WTC11 (cell line): ENCODE measurements around the gene FGA. TPM values are rescaled to one million over a fixed set of nuclear protein-coding genes. Genes with fewer than 3 reads are reported as not detected.

Experiments used
- ATAC-seq: fragments of 200-7000 bp; cut with Tn5 transposase; 2 replicates; pipeline ENCODE4 v1.10.0; 2021; ENCODE audit warnings: mild to moderate bottlenecking, moderate library complexity
- CTCF ChIA-PET: fragments of 300-600 bp; sonication (Branson Sonifier 250); formaldehyde crosslinking; loops from one replicate; lab custom pipeline; 2021; ENCODE audit warnings: antibody characterized with exemption; lab: Charles Lee
- POLR2A ChIA-PET: fragments of 350-600 bp; sonication (Branson Sonifier 250); formaldehyde crosslinking; loops from one replicate; lab custom pipeline; 2021; ENCODE audit warnings: antibody characterized with exemption; lab: Charles Lee
- DNase-seq: peaks from one replicate; pipeline ENCODE4 v3.0.0; 2021; ENCODE audit warnings: low spot score
- H3K27ac Mint-ChIP-seq: 2 replicates; pipeline ENCODE4 v1.8.0; 2021; ENCODE audit warnings: mixed read lengths
- H3K27me3 Mint-ChIP-seq: 2 replicates; pipeline ENCODE4 v1.8.0; 2021; ENCODE audit warnings: low read depth, mild to moderate bottlenecking, moderate library complexity, mixed read lengths
- H3K36me3 Mint-ChIP-seq: 2 replicates; pipeline ENCODE4 v1.8.0; 2021; ENCODE audit warnings: mixed read lengths
- H3K4me1 Mint-ChIP-seq: 2 replicates; pipeline ENCODE4 v1.8.0; 2022; ENCODE audit warnings: mixed read lengths
- H3K4me3 Mint-ChIP-seq: 2 replicates; pipeline ENCODE4 v1.8.0; 2021; ENCODE audit warnings: mild to moderate bottlenecking, moderate library complexity, mixed read lengths
- H3K9me3 Mint-ChIP-seq: 2 replicates; pipeline ENCODE4 v1.8.0; 2021; ENCODE audit warnings: mixed read lengths
- CREM ChIP-seq: sonication (generic); formaldehyde crosslinking; IDR thresholded peaks from 2 replicates; pipeline ENCODE4 v1.8.1; 2022; ENCODE audit warnings: mild to moderate bottlenecking, missing genetic modification reagents, moderate library complexity
- FOXJ3 ChIP-seq: sonication (generic); formaldehyde crosslinking; IDR thresholded peaks from 2 replicates; pipeline ENCODE4 v1.9.0; 2021; ENCODE audit warnings: missing genetic modification reagents, mild to moderate bottlenecking, borderline replicate concordance
- GABPB1 ChIP-seq: sonication (generic); formaldehyde crosslinking; IDR thresholded peaks from 2 replicates; pipeline ENCODE4 v1.8.1; 2023; ENCODE audit warnings: mild to moderate bottlenecking, missing genetic modification reagents
- JAZF1 ChIP-seq: fragments of 250-450 bp; sonication (Bioruptor Pico); IDR thresholded peaks from 2 replicates; pipeline ENCODE4 v1.9.0; 2021; ENCODE audit warnings: moderate library complexity, mild to moderate bottlenecking, inconsistent platforms
- NFYB ChIP-seq: sonication (generic); formaldehyde crosslinking; conservative IDR thresholded peaks from 2 replicates; pipeline ENCODE4 v1.8.0; 2022; ENCODE audit warnings: low read depth, missing genetic modification reagents
- TEAD1 ChIP-seq: sonication (generic); formaldehyde crosslinking; IDR thresholded peaks from 2 replicates; pipeline ENCODE4 v1.8.0; 2022; ENCODE audit warnings: mild to moderate bottlenecking, missing genetic modification reagents
- ZNF219 ChIP-seq: sonication (generic); formaldehyde crosslinking; IDR thresholded peaks from 2 replicates; pipeline ENCODE4 v1.8.0; 2023; ENCODE audit warnings: missing genetic modification reagents, mild to moderate bottlenecking, borderline replicate concordance
- ZNF263 ChIP-seq: sonication (generic); formaldehyde crosslinking; IDR thresholded peaks from 2 replicates; pipeline ENCODE4 v1.8.1; 2022; ENCODE audit warnings: low read depth, mild to moderate bottlenecking, moderate library complexity, missing genetic modification reagents
- ZNF416 ChIP-seq: fragments of 250-450 bp; sonication (Bioruptor Pico); IDR thresholded peaks from 2 replicates; pipeline ENCODE4 v1.9.0; 2021; ENCODE audit warnings: mild to moderate bottlenecking, inconsistent platforms
- ZNF671 ChIP-seq: fragments of 250-450 bp; sonication (Bioruptor Pico); IDR thresholded peaks from 2 replicates; pipeline ENCODE4 v1.8.0; 2021; ENCODE audit warnings: mild to moderate bottlenecking
- total RNA-seq: library from RNA; stranded (reverse); gene quantifications from 3 replicates; pipeline ENCODE4 v1.2.3, GENCODE V29; 2021
- TF ChIP-seq, protein P1 (sequence below): sonication (generic); formaldehyde crosslinking; IDR thresholded peaks from 2 replicates; pipeline ENCODE4 v1.8.1; 2023; ENCODE audit warnings: mild to moderate bottlenecking, missing genetic modification reagents
- TF ChIP-seq, protein P2 (sequence below): sonication (generic); formaldehyde crosslinking; IDR thresholded peaks from 2 replicates; pipeline ENCODE4 v1.8.0; 2023; ENCODE audit warnings: missing genetic modification reagents, mild to moderate bottlenecking, borderline replicate concordance
- TF ChIP-seq, protein P3 (sequence below): fragments of 250-450 bp; sonication (Bioruptor Pico); IDR thresholded peaks from 2 replicates; pipeline ENCODE4 v1.9.0; 2021; ENCODE audit warnings: mild to moderate bottlenecking
- TF ChIP-seq, protein P4 (sequence below): sonication (generic); formaldehyde crosslinking; conservative IDR thresholded peaks from 2 replicates; pipeline ENCODE4 v1.8.1; 2023; ENCODE audit warnings: mild to moderate bottlenecking, low read depth, missing genetic modification reagents, moderate library complexity

Gene FGA
- total RNA-seq, 1 experiment from 2014 or later, result 3.2 TPM

DNA sequence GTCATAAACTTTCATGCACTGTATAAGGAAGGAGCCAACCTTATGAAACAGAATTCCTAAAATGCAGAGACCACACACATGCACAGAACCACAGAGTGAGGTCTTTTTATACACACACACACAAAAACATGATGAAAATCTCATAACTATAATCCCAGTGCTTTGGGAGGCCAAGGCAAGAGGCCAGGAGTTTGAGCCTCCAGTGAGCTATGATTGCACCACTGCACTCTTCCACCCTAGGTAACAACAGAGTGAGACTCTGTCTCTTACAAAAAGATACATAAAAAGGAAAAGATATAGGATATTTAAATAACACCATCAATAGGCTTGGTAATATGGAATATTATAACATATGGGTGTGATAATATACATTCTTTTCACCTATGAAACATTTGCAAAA lies 10.6 kb downstream of the FGA start:
- Mint-ChIP-seq H3K27ac (no peak overlapping the region), H3K36me3 (no peaks in the 10 kb centered on the region), H3K4me1 (no peaks in the 10 kb centered on the region), H3K27me3 (no peaks in the 10 kb centered on the region), H3K9me3 (no peaks in the 10 kb centered on the region), H3K4me3 (no peak overlapping the region)
- no peak for ATAC-seq
- no peak for TF ChIP-seq NFYB
- TF ChIP-seq, protein P1, sequence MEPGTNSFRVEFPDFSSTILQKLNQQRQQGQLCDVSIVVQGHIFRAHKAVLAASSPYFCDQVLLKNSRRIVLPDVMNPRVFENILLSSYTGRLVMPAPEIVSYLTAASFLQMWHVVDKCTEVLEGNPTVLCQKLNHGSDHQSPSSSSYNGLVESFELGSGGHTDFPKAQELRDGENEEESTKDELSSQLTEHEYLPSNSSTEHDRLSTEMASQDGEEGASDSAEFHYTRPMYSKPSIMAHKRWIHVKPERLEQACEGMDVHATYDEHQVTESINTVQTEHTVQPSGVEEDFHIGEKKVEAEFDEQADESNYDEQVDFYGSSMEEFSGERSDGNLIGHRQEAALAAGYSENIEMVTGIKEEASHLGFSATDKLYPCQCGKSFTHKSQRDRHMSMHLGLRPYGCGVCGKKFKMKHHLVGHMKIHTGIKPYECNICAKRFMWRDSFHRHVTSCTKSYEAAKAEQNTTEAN (CRISPR knock-in tag), result no peak
- TF ChIP-seq JAZF1, result no peak
- TF ChIP-seq ZNF219 (CRISPR knock-in tag), result no peak
- ChIA-PET POLR2A (no interaction called here), CTCF (no interaction called here)
- no peak for DNase-seq

DNA sequence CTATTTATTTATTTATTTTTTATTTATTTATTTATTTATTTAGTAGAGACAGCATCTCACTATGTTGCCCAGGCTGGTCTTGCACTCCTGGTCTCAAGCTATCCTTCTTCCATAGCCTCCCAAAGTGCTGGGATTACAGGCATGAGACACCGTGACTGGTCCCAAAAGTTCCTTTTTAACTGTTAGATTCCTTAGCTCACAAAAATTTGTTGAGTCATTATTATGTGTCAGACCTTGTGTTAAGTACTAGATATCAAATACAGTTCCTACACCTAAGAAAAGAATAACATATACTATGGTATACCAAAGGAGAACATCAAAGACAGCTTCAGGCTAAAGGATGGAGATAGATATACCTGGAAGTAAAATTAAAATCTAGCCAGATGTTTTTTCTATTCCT lies 11.6 kb downstream of the FGA start:
- no peaks in the 10 kb centered on the region for H3K27me3 Mint-ChIP-seq
- ATAC-seq (no peak), DNase-seq (no peak)
- no peaks in the 10 kb centered on the region for H3K4me1 Mint-ChIP-seq
- H3K9me3 Mint-ChIP-seq, result no peaks in the 10 kb centered on the region
- TF ChIP-seq ZNF671 (CRISPR knock-in tag) (no peak), CREM (CRISPR knock-in tag) (no peak), TEAD1 (CRISPR knock-in tag) (no peak), ZNF263 (CRISPR knock-in tag) (no peak), FOXJ3 (no peak)
- TF ChIP-seq, protein P2, sequence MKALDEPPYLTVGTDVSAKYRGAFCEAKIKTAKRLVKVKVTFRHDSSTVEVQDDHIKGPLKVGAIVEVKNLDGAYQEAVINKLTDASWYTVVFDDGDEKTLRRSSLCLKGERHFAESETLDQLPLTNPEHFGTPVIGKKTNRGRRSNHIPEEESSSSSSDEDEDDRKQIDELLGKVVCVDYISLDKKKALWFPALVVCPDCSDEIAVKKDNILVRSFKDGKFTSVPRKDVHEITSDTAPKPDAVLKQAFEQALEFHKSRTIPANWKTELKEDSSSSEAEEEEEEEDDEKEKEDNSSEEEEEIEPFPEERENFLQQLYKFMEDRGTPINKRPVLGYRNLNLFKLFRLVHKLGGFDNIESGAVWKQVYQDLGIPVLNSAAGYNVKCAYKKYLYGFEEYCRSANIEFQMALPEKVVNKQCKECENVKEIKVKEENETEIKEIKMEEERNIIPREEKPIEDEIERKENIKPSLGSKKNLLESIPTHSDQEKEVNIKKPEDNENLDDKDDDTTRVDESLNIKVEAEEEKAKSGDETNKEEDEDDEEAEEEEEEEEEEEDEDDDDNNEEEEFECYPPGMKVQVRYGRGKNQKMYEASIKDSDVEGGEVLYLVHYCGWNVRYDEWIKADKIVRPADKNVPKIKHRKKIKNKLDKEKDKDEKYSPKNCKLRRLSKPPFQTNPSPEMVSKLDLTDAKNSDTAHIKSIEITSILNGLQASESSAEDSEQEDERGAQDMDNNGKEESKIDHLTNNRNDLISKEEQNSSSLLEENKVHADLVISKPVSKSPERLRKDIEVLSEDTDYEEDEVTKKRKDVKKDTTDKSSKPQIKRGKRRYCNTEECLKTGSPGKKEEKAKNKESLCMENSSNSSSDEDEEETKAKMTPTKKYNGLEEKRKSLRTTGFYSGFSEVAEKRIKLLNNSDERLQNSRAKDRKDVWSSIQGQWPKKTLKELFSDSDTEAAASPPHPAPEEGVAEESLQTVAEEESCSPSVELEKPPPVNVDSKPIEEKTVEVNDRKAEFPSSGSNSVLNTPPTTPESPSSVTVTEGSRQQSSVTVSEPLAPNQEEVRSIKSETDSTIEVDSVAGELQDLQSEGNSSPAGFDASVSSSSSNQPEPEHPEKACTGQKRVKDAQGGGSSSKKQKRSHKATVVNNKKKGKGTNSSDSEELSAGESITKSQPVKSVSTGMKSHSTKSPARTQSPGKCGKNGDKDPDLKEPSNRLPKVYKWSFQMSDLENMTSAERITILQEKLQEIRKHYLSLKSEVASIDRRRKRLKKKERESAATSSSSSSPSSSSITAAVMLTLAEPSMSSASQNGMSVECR (CRISPR knock-in tag), result no peak
- TF ChIP-seq, all 79 proteins: peak for 0
- H3K4me3 Mint-ChIP-seq, result no peak overlapping the region
- POLR2A ChIA-PET, result no interaction called here
- no peaks in the 10 kb centered on the region for H3K36me3 Mint-ChIP-seq
- CTCF ChIA-PET, result no interaction called here
- H3K27ac Mint-ChIP-seq, result no peak overlapping the region

DNA sequence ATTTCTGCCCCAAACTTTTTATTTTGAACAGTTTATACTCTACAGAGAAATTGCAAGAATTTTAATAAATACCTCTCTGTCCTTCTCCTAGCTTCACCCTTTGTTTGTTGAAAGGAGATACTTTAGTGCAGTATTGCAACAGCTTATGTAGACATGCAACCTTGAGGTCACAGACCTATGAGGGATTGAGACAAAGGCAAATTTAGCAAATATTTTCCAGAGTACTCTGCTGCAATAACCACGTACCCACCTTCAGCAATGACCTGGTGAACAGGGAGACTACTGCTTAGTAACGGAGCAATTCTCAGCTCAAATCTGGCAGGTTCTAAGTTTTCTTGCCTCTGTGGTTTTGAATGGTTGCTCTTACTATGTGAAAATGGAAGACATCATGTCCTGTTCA lies 13.2 kb downstream of the FGA start:
- CTCF ChIA-PET, result interaction anchor here (1.1 to 1.3 kb wide), 2 partner anchors 41 to 49 kb away, joined by 4 to 6 read pairs; no protein-coding TSS in a partner anchor
- TF ChIP-seq ZNF416 (no peak), GABPB1 (CRISPR knock-in tag) (peak; percentile 94)
- no peaks in the 10 kb centered on the region for H3K36me3 Mint-ChIP-seq
- no peak for DNase-seq
- no peaks in the 10 kb centered on the region for H3K9me3 Mint-ChIP-seq
- no peak for ATAC-seq
- H3K27me3 Mint-ChIP-seq, result no peaks in the 10 kb centered on the region
- POLR2A ChIA-PET, result no interaction called here
- H3K4me3 Mint-ChIP-seq, result no peak overlapping the region
- H3K27ac Mint-ChIP-seq, result no peak overlapping the region
- H3K4me1 Mint-ChIP-seq, result no peaks in the 10 kb centered on the region

DNA sequence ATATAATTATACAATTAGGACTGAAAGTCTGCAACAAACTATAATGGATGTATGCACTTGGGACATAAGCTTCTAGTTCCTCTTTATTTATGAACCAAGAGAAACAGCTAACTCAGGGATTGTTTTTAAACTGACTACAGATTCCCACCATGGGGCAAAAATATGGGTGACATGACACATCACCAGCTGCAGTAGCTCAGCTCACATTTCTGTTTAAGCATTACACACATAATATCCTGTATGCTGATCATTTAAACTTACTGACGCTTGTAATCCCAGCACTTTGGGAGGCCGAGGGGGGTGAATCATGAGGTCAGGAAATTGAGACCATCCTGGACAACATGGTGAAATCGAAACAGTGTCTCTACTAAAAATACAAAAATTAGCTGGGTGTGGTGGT lies 16.2 kb downstream of the FGA start:
- ATAC-seq (no peak), DNase-seq (no peak)
- ChIA-PET POLR2A (no interaction called here), CTCF (no interaction called here)
- Mint-ChIP-seq H3K27ac (no peak overlapping the region), H3K4me3 (no peak overlapping the region), H3K27me3 (no peaks in the 10 kb centered on the region), H3K36me3 (no peaks in the 10 kb centered on the region), H3K9me3 (no peaks in the 10 kb centered on the region), H3K4me1 (no peaks in the 10 kb centered on the region)
- TF ChIP-seq, protein P3, sequence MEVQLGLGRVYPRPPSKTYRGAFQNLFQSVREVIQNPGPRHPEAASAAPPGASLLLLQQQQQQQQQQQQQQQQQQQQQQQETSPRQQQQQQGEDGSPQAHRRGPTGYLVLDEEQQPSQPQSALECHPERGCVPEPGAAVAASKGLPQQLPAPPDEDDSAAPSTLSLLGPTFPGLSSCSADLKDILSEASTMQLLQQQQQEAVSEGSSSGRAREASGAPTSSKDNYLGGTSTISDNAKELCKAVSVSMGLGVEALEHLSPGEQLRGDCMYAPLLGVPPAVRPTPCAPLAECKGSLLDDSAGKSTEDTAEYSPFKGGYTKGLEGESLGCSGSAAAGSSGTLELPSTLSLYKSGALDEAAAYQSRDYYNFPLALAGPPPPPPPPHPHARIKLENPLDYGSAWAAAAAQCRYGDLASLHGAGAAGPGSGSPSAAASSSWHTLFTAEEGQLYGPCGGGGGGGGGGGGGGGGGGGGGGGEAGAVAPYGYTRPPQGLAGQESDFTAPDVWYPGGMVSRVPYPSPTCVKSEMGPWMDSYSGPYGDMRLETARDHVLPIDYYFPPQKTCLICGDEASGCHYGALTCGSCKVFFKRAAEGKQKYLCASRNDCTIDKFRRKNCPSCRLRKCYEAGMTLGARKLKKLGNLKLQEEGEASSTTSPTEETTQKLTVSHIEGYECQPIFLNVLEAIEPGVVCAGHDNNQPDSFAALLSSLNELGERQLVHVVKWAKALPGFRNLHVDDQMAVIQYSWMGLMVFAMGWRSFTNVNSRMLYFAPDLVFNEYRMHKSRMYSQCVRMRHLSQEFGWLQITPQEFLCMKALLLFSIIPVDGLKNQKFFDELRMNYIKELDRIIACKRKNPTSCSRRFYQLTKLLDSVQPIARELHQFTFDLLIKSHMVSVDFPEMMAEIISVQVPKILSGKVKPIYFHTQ (CRISPR knock-in tag), result no peak
- TF ChIP-seq, protein P1 (CRISPR knock-in tag), result no peak
- TF ChIP-seq, protein P4, sequence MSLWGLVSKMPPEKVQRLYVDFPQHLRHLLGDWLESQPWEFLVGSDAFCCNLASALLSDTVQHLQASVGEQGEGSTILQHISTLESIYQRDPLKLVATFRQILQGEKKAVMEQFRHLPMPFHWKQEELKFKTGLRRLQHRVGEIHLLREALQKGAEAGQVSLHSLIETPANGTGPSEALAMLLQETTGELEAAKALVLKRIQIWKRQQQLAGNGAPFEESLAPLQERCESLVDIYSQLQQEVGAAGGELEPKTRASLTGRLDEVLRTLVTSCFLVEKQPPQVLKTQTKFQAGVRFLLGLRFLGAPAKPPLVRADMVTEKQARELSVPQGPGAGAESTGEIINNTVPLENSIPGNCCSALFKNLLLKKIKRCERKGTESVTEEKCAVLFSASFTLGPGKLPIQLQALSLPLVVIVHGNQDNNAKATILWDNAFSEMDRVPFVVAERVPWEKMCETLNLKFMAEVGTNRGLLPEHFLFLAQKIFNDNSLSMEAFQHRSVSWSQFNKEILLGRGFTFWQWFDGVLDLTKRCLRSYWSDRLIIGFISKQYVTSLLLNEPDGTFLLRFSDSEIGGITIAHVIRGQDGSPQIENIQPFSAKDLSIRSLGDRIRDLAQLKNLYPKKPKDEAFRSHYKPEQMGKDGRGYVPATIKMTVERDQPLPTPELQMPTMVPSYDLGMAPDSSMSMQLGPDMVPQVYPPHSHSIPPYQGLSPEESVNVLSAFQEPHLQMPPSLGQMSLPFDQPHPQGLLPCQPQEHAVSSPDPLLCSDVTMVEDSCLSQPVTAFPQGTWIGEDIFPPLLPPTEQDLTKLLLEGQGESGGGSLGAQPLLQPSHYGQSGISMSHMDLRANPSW, result no peak
